IPS-15b (cell line): ENCODE measurements around the gene AK9.
"Not testable (repeated sequence)": the region's sequence is repeated elsewhere in the genome, so short reads cannot be mapped to it uniquely, and the experiment has no call there.

Experiments
- H3K27me3 ChIP-seq: one replicate; pipeline ENCODE4 v1.6.1; 2013; ENCODE audit warnings: low read length; ENCODE audit not compliant: control insufficient read depth, insufficient read depth
- H3K36me3 ChIP-seq: one replicate; pipeline ENCODE4 v1.6.1; 2013; ENCODE audit warnings: low read length; ENCODE audit not compliant: control insufficient read depth, insufficient read depth
- H3K4me1 ChIP-seq: one replicate; pipeline ENCODE4 v1.6.1; 2013; ENCODE audit warnings: mild to moderate bottlenecking, low read length; ENCODE audit not compliant: control insufficient read depth, insufficient read depth
- H3K4me3 ChIP-seq: one replicate; pipeline ENCODE4 v1.5.1; 2013; ENCODE audit warnings: low read depth, low read length
- H3K9ac ChIP-seq: one replicate; pipeline ENCODE4 v1.6.1; 2013; ENCODE audit warnings: low read depth, mild to moderate bottlenecking, low read length
- H3K9me3 ChIP-seq: one replicate; pipeline ENCODE4 v1.6.1; 2013; ENCODE audit warnings: mild to moderate bottlenecking, low read length; ENCODE audit not compliant: control insufficient read depth, insufficient read depth

AK9 gene

GRCh38 chr6:109693111-109693510, 2.1 kb upstream of the AK9 start:
- H3K27me3 ChIP-seq = no peaks in the 10 kb centered on the region
- no peak overlapping the region for H3K9ac ChIP-seq
- H3K9me3 ChIP-seq = no peaks in the 10 kb centered on the region
- H3K4me3 ChIP-seq = no peak overlapping the region
- no peaks in the 10 kb centered on the region for H3K4me1 ChIP-seq
- H3K36me3 ChIP-seq = no peaks in the 10 kb centered on the region

- peak overlapping the region; percentile 94 for H3K4me3 ChIP-seq
- H3K36me3 ChIP-seq = no peaks in the 10 kb centered on the region
- H3K9me3 ChIP-seq = no peaks in the 10 kb centered on the region
- H3K4me1 ChIP-seq = no peaks in the 10 kb centered on the region
- H3K27me3 ChIP-seq = no peaks in the 10 kb centered on the region
- no peak overlapping the region for H3K9ac ChIP-seq
Observed at GRCh38 chr6:109690373-109690736, 647 bp downstream of the AK9 start.

GRCh38 chr6:109687271-109687761, 3.7 kb downstream of the AK9 start:
- Histone ChIP-seq H3K9ac (no peak overlapping the region), H3K27me3 (no peaks in the 10 kb centered on the region), H3K9me3 (no peaks in the 10 kb centered on the region), H3K4me3 (no peak overlapping the region), H3K4me1 (no peaks in the 10 kb centered on the region), H3K36me3 (no peaks in the 10 kb centered on the region)

GRCh38 chr6:109686566-109687265, 4.3 kb downstream of the AK9 start:
- H3K4me1 ChIP-seq = no peaks in the 10 kb centered on the region

GRCh38 chr6:109678661-109679505, 12.1 kb downstream of the AK9 start:
- H3K4me1 ChIP-seq, H3K9me3 ChIP-seq, H3K36me3 ChIP-seq, H3K27me3 ChIP-seq, H3K9ac ChIP-seq: not testable (repeated sequence)
- peak overlapping the region; percentile 58 for H3K4me3 ChIP-seq

More at GRCh38 chr6:109686566-109687265, 4.3 kb downstream of the AK9 start:
- Histone ChIP-seq H3K27me3 (no peaks in the 10 kb centered on the region), H3K36me3 (no peaks in the 10 kb centered on the region), H3K9ac (no peak overlapping the region), H3K4me3 (no peak overlapping the region), H3K9me3 (no peaks in the 10 kb centered on the region)

GRCh38 chr6:109678240-109678639, 12.8 kb downstream of the AK9 start:
- Histone ChIP-seq H3K27me3 (no peaks in the 10 kb centered on the region), H3K4me1 (peaks cover 2% of the 10 kb centered on the region), H3K9me3 (no peaks in the 10 kb centered on the region), H3K4me3 (peak overlapping the region; percentile 58), H3K36me3 (no peaks in the 10 kb centered on the region), H3K9ac (no peak overlapping the region)

GRCh38 chr6:109676724-109677123, 14.3 kb downstream of the AK9 start:
- Histone ChIP-seq H3K27me3 (no peaks in the 10 kb centered on the region), H3K9me3 (no peaks in the 10 kb centered on the region), H3K4me1 (peaks cover 2% of the 10 kb centered on the region), H3K36me3 (no peaks in the 10 kb centered on the region), H3K4me3 (no peak overlapping the region), H3K9ac (no peak overlapping the region)

- H3K4me3 ChIP-seq = no peak overlapping the region
- H3K4me1 ChIP-seq = no peaks in the 10 kb centered on the region
- no peak overlapping the region for H3K9ac ChIP-seq
- H3K27me3 ChIP-seq = no peaks in the 10 kb centered on the region
- H3K9me3 ChIP-seq = no peaks in the 10 kb centered on the region
- no peaks in the 10 kb centered on the region for H3K36me3 ChIP-seq
Observed at GRCh38 chr6:109672839-109673238, 18.2 kb downstream of the AK9 start.

GRCh38 chr6:109672175-109672574, 18.8 kb downstream of the AK9 start:
- Histone ChIP-seq H3K36me3 (no peaks in the 10 kb centered on the region), H3K9me3 (no peaks in the 10 kb centered on the region), H3K4me3 (no peak overlapping the region), H3K9ac (no peak overlapping the region), H3K4me1 (no peaks in the 10 kb centered on the region), H3K27me3 (no peaks in the 10 kb centered on the region)

GRCh38 chr6:109671733-109672132, 19.3 kb downstream of the AK9 start:
- H3K9ac ChIP-seq = no peak overlapping the region
- no peaks in the 10 kb centered on the region for H3K9me3 ChIP-seq
- no peaks in the 10 kb centered on the region for H3K4me1 ChIP-seq
- H3K27me3 ChIP-seq = no peaks in the 10 kb centered on the region
- no peak overlapping the region for H3K4me3 ChIP-seq
- H3K36me3 ChIP-seq = no peaks in the 10 kb centered on the region

GRCh38 chr6:109669811-109670210, 21.2 kb downstream of the AK9 start:
- no peaks in the 10 kb centered on the region for H3K4me1 ChIP-seq
- H3K36me3 ChIP-seq = no peaks in the 10 kb centered on the region
- H3K4me3 ChIP-seq = no peak overlapping the region
- H3K9ac ChIP-seq = no peak overlapping the region
- no peaks in the 10 kb centered on the region for H3K9me3 ChIP-seq
- no peaks in the 10 kb centered on the region for H3K27me3 ChIP-seq

GRCh38 chr6:109662192-109662591, 28.8 kb downstream of the AK9 start:
- no peaks in the 10 kb centered on the region for H3K4me1 ChIP-seq
- H3K36me3 ChIP-seq = no peaks in the 10 kb centered on the region
- H3K9me3 ChIP-seq = no peaks in the 10 kb centered on the region
- H3K27me3 ChIP-seq = no peaks in the 10 kb centered on the region
- H3K9ac ChIP-seq = no peak overlapping the region
- H3K4me3 ChIP-seq = no peak overlapping the region
